ENCODE data around the gene TRPC1.

The TRPC1 gene

GRCh38 chr3:142844339-142844977 lies 120.6 kb downstream of the TRPC1 start:
- DNase-seq (ENCODE audit: low read depth): no peak

DNA sequence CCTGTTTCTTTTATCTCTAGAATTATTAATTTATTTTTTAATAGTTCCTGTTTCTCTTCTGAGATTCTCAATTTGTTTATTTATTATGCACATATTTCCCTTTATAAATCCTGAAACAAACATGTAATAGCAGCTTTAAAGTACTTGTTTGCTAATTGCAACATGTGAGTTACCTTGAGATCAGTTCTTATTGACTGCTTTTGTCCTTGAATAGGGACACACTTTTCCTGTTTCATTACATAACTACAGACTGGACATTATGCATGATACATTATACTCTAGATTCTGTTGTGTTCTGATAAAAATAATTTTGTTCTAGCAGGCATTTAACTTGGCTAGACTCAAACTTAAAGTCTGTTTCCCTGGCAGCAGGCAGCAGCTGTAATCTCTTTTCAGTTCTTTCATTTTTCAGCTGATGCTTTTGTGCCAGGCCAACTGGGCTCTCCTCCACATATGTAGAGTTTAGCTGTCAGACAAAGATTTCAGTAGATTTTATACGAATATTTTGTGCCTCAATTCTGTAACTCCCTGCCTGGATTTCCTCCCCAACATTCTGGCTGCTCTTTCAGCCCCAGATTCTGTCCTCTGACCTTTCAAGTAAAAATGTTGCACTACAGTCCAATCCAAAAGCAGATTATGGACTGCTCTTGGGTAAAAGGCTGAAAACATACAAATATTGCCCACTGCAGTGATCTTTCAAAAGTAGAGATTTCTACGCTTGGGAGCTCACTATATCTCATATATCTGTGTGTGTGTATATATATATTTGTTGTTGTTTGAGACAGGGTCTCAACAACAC lies 123.1 kb downstream of the TRPC1 start:
- DNase-seq (ENCODE audit: low read depth): no peak

DNA sequence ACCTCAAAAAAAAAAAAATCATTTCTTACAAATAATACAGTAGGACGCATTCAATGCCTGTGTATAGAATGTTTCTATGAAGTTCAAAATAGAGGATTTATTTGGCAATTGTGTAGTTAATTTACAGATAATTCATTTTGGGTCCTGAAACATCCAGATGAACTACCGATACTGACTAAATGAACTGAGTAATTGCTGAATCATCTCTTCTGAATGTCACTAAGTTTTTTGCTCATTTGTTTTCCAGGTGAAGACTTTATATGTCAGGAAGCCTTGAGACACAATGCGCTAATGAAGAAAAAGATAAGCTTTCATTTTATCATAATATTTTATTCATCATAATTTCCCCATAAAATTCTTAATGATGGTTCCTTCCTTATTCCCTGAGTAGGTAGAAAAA lies 125.3 kb downstream of the TRPC1 start:
- no peak for DNase-seq (ENCODE audit: low read depth)

DNA sequence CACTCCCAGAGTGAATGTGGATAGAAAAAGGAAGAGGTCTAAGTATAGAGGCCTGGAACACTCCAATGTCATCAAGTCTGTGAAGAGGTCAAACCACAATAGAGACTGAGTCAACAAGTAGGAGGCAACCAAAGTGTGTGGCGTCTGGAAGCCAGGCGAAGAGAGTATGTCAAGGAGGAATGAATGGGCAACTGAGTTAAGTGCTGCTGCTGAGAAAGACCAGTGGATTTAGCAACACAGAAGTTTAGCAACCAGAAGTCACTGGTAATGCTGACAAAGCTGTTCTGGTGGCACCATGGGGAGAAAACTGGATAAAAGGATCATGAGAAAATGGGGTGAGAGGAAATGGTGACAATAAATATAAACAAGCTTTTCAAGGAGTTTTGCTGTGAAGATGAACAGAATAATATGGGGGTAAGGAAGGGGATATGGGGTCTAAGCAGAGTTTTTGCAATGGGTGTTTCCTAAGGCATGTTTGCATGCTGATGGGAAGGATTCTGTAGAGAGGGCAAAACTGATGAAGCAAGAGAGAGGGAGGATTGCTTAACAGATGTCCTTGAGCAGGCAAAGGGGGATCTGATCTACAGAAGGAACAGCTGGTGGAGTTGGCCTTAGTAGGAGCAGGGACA lies 126.7 kb downstream of the TRPC1 start:
- DNase-seq (ENCODE audit: low read depth): no peak

DNA sequence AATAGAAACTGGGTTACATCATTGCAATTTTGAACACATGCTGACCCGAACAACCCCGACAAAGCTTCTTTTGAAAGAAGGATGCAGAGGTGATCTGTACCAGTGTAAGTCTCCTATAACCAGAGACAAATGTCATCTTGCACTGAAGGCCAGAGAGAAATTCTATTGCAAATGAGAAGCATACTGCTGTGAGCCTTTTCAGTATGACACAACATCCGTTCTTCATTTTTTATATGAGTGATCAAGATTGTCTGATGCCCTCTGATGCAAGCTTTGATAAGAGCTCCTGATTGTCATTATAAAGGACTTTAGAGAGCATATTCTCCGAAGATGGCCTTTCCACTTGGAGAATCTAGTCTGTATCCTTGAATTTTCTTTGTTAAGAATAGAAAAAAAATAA lies 128.2 kb downstream of the TRPC1 start:
- DNase-seq (ENCODE audit: low read depth): no peak

DNA sequence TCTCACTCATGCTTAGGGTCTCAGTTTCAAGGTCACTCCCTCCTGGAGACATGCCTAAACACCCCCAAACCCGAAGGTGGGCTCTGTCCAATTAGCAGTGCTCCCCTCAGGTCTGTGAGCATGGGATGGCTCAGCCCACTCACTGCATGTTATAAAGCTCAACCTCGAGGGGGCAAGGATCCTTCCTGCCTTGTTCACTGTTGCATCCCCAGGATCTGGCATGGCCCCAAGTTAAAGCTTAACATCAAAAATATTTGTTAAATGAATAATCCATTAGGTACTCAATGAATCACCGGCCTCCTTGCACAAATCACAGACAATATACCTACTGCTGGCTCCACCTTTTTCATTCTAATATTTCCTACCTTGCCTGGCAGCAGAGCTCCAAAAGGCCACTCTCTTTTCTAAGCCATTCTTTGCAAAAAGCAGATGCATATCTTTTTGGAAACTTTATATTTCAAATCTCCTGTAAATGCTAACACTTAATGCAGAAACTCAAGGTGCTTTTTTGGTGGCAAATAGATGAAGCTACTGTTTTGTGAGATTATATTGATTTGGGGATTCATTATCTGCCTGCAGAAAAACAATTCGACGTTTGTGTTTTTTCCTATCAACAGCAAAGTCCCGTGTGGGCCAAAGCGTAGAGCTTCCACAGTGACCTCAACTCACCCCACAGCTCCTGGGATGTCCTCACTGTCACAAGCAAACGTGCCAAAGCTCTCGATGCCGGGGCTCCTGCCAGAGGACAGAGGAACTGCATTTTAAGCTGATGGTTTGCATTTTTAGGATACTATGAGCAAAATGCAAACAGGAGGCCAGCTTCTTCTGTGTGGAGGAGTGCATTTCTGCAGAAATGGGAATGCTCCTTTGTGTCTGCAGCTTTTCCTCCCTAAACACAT lies 129.7 kb downstream of the TRPC1 start:
- DNase-seq (ENCODE audit: low read depth): no peak

- DNase-seq (ENCODE audit: low read depth): no peak
Observed at GRCh38 chr3:142857056-142857455, 133.2 kb downstream of the TRPC1 start.
